HG03565 (cell line): Measurements from ENCODE around the gene CTDSP2.
"Not testable (repeated sequence)": the region's sequence is repeated elsewhere in the genome, so short reads cannot be mapped to it uniquely, and the experiment has no call there.

Experiments used
- ATAC-seq: cut with Tn5 transposase; IDR thresholded peaks from one replicate; pipeline ENCODE4 v1.9.1; 2021; ENCODE audit warnings: mild to moderate bottlenecking, moderate library complexity; ENCODE audit not compliant: unreplicated experiment

Gene CTDSP2, protein sequence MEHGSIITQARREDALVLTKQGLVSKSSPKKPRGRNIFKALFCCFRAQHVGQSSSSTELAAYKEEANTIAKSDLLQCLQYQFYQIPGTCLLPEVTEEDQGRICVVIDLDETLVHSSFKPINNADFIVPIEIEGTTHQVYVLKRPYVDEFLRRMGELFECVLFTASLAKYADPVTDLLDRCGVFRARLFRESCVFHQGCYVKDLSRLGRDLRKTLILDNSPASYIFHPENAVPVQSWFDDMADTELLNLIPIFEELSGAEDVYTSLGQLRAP

GRCh38 chr12:57846577-57847319, at the start of gene CTDSP2:
Gene CTDSP2 (minus strand): TSS chr12:57846729. CDS start chr12:57846435, 294 bp downstream.
- peak; percentile 32 for ATAC-seq

GRCh38 chr12:57896115-57896433, 49.5 kb upstream of the CTDSP2 start:
- no peak for ATAC-seq

DNA sequence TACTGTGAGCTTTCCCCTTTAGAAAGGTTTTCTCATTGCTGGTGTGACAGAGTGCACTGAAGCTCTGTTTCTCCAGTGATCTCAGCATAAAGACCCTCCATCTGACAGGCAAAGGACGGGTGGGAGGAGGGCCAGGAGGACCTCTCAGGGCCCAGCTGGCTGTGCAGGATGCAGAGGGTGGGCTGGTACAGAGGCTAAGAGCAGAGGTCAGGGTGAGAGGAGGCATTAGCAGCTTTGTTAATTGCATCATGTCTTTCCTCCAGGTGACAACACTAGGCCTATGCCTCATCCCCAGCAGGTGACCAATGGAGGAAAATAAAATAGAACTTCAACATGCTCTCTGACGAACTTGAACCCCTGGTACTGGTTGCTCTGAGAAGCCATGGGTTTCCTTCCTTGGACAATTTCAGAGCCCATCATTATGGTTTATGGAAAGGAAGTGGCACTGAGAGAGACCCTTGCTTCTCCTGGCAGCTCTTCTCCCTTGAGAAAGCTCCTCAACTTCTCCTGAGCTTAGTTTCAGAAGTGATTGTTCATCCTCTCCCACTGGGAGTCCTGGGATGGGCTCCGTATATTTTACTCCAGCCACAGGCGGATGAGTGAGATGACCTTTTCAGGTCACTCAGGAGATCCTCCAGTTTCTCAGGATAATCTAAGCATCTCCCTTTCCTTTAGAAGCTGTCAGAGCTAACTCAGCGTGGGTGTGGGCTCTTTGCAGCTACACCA, 49.0 kb upstream of the CTDSP2 start:
- ATAC-seq = no peak

DNA sequence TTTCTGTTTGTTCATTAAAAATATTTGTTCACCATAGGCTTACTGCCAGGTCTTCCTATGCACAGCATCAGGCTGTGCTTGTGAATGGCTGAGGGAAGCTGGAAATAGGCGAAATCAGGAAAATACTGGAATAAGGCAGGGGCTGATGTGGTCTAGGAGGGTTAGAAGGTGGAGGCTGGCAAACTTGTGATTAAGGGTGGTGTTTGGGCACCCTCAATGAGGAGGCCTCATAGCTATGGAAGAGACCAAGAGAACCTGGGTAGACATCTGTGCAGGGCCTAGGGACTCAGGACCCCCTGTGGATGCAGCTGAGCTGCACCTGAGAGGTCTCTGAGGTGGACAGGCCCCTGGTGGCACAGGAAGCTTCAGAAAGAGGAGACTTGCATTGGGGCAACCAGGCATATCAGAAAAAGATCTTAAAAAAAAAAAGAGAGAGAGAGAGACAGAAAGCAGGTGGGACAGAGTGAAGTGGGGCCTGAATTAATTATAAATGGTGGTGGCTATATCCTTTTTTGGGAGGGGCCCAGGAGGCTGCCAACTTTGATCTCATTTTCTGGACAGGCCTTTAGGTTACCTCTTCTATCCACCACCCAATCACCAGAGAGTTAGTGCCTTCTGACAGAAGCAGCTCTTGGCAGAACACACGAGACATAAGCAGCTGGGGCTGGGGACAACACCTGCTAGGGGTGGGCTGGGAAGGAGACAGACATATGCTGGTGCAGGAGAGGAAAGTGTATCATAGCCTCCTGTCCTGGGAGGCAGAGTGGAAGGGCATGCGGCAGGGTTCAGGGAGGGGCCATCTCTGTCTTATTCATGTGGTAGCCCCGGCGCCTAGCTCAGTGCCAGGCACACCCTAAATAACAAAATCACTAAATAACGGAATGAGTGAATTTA, 48.1 kb upstream of the CTDSP2 start:
- no peak for ATAC-seq

GRCh38 chr12:57893431-57894353, 47.2 kb upstream of the CTDSP2 start:
- no peak for ATAC-seq

DNA sequence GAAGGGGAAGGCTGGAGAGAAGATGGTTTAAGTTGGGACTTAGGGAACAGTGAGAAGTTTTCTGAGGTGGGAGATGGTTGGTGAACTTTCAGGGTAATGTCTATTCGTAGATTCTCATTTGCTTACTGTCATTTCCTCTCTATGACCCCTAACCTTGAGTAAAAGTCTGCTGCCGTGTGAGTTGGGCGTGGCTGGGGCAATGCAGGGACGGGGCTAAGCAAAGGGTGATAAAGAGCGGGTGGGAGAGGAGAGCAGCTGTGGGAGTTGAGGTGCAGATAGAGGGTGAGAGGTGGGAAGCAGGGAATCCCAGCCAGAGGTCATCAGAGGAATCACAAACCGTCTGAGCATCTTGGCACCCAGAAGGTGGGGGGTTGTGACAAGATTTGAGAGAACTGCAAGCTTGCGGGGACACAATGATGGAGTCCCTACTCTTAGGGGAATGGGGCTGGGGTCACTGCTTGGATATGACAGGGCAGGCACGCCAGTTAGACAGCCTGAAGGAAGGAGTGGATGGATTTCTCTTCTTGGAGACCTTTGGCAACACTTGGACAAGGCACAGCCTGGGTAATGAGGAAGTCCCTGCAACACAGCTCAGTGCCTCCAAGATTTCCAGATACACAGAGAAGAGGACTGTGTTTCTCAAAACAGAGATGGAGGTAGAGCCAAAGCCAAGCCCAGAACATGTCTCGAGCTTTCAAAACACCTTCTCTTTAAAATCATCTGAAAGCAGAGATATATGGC, 45.9 kb upstream of the CTDSP2 start:
- ATAC-seq = no peak

DNA sequence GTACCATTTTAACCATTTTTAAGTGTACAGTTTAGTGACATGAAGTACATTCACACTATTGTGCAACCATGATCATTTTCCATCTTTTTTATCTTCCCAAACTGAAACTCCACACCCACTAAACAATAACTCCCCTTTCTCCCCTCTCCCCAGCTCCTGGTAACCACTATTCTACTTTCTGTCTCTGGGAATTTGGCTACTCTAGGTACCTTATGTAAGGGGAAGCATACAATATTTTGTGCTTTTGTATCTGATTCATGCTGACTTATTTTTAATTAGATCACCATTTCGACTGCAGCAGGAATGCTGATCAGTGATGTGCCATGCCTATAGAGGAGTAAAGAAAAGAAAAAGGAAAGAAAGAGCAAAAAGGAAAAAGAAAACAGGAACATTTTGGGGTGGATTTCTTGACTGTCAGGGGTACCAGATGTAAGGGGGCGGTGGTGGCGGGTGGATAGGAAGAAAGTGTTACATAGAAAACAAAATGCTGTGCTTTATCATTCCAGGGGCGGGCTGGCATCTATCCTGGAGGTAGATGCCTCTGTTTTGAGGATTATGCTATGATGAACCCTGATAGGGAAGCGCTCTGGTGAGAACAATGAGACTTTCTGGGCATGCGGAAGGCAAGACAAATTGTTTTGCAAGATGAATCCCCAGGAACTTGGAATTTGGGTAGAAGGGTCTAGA, 45.2 kb upstream of the CTDSP2 start:
- ATAC-seq = no peak

- no peak for ATAC-seq
These were observed 43.9 kb upstream of the CTDSP2 start for GRCh38 chr12:57890191-57891115.

DNA sequence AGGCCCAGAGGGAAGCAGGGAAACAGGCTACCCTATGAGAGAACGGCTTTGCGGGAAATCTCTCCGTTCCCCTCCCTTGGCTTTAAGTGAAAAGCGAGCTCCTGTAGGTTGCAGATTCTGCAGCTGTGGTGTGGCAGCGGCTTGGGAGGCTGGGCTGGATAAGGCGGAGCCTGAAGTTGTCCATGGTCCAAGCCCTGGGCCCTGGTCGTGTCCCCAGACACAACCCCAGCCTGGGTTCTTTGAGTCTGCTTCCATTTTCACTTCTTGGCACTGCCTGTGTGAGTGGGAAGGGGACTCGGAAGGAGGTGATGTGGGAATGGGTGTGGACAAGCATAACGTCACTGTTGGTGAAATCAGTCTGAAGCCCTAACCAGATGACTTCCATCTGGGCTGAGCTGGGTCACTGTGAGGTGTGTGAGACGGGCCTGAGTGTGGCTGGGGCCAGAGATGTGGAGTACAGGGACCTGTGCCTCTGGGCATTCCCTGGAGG, 43.0 kb upstream of the CTDSP2 start:
- no peak for ATAC-seq

DNA sequence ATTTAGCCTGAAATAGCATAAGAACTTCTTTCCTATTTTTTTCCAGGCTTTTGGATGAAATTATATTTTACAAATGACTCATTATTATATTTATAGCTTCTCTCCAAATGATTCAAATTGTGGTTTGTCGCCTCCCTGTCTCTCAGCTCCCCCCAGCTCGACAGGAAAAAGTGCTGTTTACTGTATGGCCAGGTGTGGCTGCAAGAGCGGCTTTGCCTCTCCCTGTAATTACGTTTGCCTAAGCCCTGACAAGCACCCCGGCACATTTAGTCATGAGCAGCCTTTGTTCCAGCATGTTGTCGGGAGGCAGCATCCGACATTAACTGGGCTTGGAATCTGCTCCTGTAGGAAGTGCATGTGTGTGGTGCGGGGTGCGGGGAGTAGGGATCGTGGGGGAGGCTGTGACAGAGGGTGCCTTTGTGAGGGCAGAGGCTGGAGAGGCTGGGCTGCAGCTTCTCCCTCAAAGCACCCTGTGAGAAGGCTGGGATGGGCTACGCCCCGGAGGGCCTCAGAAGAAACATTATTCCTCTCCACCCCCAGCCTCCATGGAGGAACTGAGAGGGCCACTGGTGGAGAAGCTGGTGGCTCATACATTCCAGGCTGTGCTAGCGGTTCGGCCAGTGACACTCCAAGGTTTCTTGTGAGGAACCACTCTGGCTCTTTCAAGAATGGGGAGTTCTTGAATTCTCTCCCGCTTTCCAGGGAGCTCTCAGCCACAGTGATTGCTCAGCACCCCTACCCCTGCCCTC, 42.1 kb upstream of the CTDSP2 start:
- no peak for ATAC-seq

- ATAC-seq = no peak
These were observed 41.3 kb upstream of the CTDSP2 start for GRCh38 chr12:57887631-57888408.

DNA sequence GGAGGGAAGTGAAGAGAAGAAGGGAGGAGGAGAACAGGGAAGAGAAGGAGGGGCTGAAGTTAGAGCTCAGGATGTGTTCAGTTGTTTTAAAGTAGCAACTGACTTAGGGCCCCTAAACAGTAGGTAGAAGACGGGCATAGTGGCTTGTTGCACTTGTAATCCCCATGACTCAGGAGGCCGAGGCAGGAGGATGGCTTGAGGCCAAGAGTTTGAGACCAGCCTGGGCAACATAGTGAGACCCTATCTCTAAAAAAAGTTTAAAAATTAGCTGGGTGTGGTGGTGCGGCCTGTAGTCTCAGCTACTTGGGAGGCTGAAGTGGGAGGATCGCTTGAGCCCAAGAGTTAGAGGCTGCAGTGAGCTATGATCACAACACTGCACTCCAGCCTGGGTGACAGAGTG, 40.4 kb upstream of the CTDSP2 start:
- not testable (repeated sequence) for ATAC-seq

DNA sequence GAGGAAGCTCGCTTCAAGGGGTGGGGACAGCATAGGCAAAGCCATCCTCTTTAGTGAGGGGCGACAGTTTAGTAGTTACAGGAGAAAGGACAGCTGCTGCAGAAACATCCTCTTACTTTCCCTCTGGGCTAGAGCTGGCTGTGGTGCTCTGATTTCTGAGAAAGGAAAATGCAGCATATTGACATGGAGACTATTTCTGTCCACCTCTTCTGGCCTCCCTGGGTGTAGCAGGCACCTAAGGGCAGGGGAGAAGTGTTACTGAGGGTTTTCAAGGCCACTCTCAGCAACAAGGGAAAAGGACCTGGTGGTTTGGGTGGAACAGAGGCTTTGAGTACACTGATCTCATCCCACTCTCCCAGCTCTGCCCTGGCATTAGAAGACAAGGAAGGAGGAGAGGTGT, 40.0 kb upstream of the CTDSP2 start:
- ATAC-seq = no peak

- ATAC-seq = no peak
These were observed 38.7 kb upstream of the CTDSP2 start for GRCh38 chr12:57885207-57885606.

GRCh38 chr12:57883700-57884099, 37.2 kb upstream of the CTDSP2 start:
- ATAC-seq = no peak

GRCh38 chr12:57883057-57883456, 36.5 kb upstream of the CTDSP2 start:
- no peak for ATAC-seq
